Mesendoderm (in vitro differentiated cells): ENCODE data around the gene SELENOV.

Experiments
- DNase-seq: peaks from one replicate; pipeline ENCODE4 v3.0.0; 2013
- H2AK5ac ChIP-seq: 2 replicates; pipeline ENCODE4 v1.6.1; 2013; ENCODE audit warnings: low read length, inconsistent platforms
- H2BK120ac ChIP-seq: 2 replicates; pipeline ENCODE4 v1.6.1; 2013; ENCODE audit warnings: low read depth, mild to moderate bottlenecking, low read length, moderate library complexity, mixed read lengths
- H2BK15ac ChIP-seq: replicated peaks from 2 replicates; pipeline ENCODE4 v1.6.1; 2013; ENCODE audit warnings: low read depth, mild to moderate bottlenecking, moderate library complexity
- H2BK5ac ChIP-seq: 2 replicates; pipeline ENCODE4 v1.6.1; 2013; ENCODE audit warnings: low read length, inconsistent platforms
- H3K18ac ChIP-seq: 2 replicates; pipeline ENCODE4 v1.6.1; 2013; ENCODE audit warnings: mild to moderate bottlenecking, low read length, mixed read lengths
- H3K23ac ChIP-seq: one replicate; pipeline ENCODE4 v1.6.1; 2013; ENCODE audit warnings: low read length
- H3K27ac ChIP-seq: 2 replicates; pipeline ENCODE4 v1.5.1; 2013; ENCODE audit warnings: low read depth, mild to moderate bottlenecking, inconsistent platforms, low read length, moderate library complexity
- H3K27me3 ChIP-seq: 2 replicates; pipeline ENCODE4 v1.6.1; 2013; ENCODE audit warnings: low read length, control low read depth, mild to moderate bottlenecking, inconsistent platforms; ENCODE audit not compliant: insufficient read depth, poor library complexity
- H3K36me3 ChIP-seq: 2 replicates; pipeline ENCODE4 v1.6.1; 2013; ENCODE audit warnings: low read length, inconsistent platforms; ENCODE audit not compliant: control insufficient read depth, insufficient read depth
- H3K4ac ChIP-seq: one replicate; pipeline ENCODE4 v1.6.1; 2013; ENCODE audit warnings: low read depth, mild to moderate bottlenecking, low read length, moderate library complexity
- H3K4me1 ChIP-seq: 2 replicates; pipeline ENCODE4 v1.6.1; 2013; ENCODE audit warnings: low read depth, low read length, inconsistent platforms; ENCODE audit not compliant: control insufficient read depth
- H3K4me2 ChIP-seq: 2 replicates; pipeline ENCODE4 v1.6.1; 2013; ENCODE audit warnings: low read length
- H3K4me3 ChIP-seq: 2 replicates; pipeline ENCODE4 v1.5.1; 2013; ENCODE audit warnings: mild to moderate bottlenecking, low read length
- H3K56ac ChIP-seq: one replicate; pipeline ENCODE4 v1.6.1; 2013; ENCODE audit warnings: low read length
- H3K79me1 ChIP-seq: 2 replicates; pipeline ENCODE4 v1.6.1; 2013; ENCODE audit warnings: low read length, inconsistent platforms
- H3K79me2 ChIP-seq: 2 replicates; pipeline ENCODE4 v1.6.1; 2013; ENCODE audit warnings: mild to moderate bottlenecking, low read length; ENCODE audit not compliant: control insufficient read depth, insufficient read depth
- H3K9ac ChIP-seq: 2 replicates; pipeline ENCODE4 v1.6.1; 2013; ENCODE audit warnings: low read length, inconsistent platforms
- H4K5ac ChIP-seq: one replicate; pipeline ENCODE4 v1.6.1; 2013; ENCODE audit warnings: low read length
- H4K8ac ChIP-seq: one replicate; pipeline ENCODE4 v1.6.1; 2013; ENCODE audit warnings: low read depth, mild to moderate bottlenecking, control low read depth, low read length, moderate library complexity
- WGBS: extraction: QIAGEN DNeasy Blood & Tissue Kit; methylation state at CpG from one replicate; pipeline ENCODE4 v1.1.7; 2013; ENCODE audit warnings: low lambda C conversion rate, missing lambda C conversion rate; ENCODE audit not compliant: insufficient coverage; ENCODE audit errors: extremely low coverage; 5-methylcytosine and 5-hydroxymethylcytosine counted together

Gene SELENOV

DNA sequence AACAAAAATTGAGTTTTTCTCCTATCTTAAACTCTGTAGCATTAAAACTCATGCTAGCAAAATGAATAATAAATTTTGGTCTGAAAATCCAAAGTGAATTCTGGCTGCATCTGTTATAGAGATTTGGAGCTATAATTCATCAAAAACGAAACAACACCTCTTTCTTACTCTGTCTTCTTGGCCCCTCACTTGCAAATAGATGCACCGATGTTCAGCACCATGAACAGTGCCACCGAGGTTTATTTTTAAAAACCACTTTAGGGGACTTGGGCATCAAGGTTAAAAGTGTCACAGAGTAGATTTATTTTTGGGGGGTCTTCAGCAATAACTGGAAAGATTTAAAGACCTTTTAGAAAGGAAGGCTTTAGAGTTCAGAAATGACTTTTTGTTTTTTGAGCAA is 51.1 kb downstream of the SELENOV start:
- Histone ChIP-seq H3K27ac (no peak overlapping the region), H3K36me3 (no peaks in the 10 kb centered on the region), H3K18ac (no peak overlapping the region), H3K56ac (no peak overlapping the region), H3K4me3 (no peak overlapping the region), H3K79me2 (no peaks in the 10 kb centered on the region), H3K4me1 (no peaks in the 10 kb centered on the region), H2BK15ac (no peak overlapping the region), H3K4ac (no peak overlapping the region), H4K8ac (no peak overlapping the region), H4K5ac (no peak overlapping the region), H3K79me1 (no peaks in the 10 kb centered on the region), H2BK5ac (no peak overlapping the region), H2BK120ac (no peak overlapping the region), H3K4me2 (no peak overlapping the region), H3K9ac (no peak overlapping the region), H2AK5ac (no peak overlapping the region), H3K23ac (no peak overlapping the region), H3K27me3 (no peaks in the 10 kb centered on the region)
- no CpG with 5 or more reads among the region's 3 CpGs for WGBS
- DNase-seq, result no peak

- H3K18ac ChIP-seq, result no peak overlapping the region
- no peak overlapping the region for H4K5ac ChIP-seq
- no peak overlapping the region for H3K4me2 ChIP-seq
- no peak overlapping the region for H3K4ac ChIP-seq
- DNase-seq, result no peak
- no peak overlapping the region for H3K27ac ChIP-seq
- H3K4me3 ChIP-seq, result no peak overlapping the region
- no peak overlapping the region for H2BK120ac ChIP-seq
- no peaks in the 10 kb centered on the region for H3K36me3 ChIP-seq
- no peaks in the 10 kb centered on the region for H3K4me1 ChIP-seq
- H3K23ac ChIP-seq, result no peak overlapping the region
- no peaks in the 10 kb centered on the region for H3K27me3 ChIP-seq
- WGBS, result no CpG with 5 or more reads among the region's 3 CpGs
- no peak overlapping the region for H2AK5ac ChIP-seq
- H3K56ac ChIP-seq, result no peak overlapping the region
- no peaks in the 10 kb centered on the region for H3K79me1 ChIP-seq
- no peak overlapping the region for H2BK5ac ChIP-seq
- H3K79me2 ChIP-seq, result no peaks in the 10 kb centered on the region
- H3K9ac ChIP-seq, result no peak overlapping the region
- H4K8ac ChIP-seq, result no peak overlapping the region
- no peak overlapping the region for H2BK15ac ChIP-seq
Observed at GRCh38 chr19:39568604-39569003, 53.7 kb downstream of the SELENOV start.
